WI38 (cell line): ENCODE measurements around the gene CACNA2D3.
A peak's percentile ranks its signal among the peaks of the same experiment; 100 is the strongest.

ENCODE experiments used
- H3K4me3 ChIP-seq: 2 replicates; pipeline ENCODE4 v1.5.1; 2011; ENCODE audit warnings: low read depth, mild to moderate bottlenecking, control low read depth, low read length
- TF ChIP-seq, protein P1 (sequence below): IDR thresholded peaks from 2 replicates; pipeline ENCODE4 v1.5.1; 2012; ENCODE audit warnings: low read depth, mild to moderate bottlenecking, control low read depth, low read length

Gene CACNA2D3

DNA sequence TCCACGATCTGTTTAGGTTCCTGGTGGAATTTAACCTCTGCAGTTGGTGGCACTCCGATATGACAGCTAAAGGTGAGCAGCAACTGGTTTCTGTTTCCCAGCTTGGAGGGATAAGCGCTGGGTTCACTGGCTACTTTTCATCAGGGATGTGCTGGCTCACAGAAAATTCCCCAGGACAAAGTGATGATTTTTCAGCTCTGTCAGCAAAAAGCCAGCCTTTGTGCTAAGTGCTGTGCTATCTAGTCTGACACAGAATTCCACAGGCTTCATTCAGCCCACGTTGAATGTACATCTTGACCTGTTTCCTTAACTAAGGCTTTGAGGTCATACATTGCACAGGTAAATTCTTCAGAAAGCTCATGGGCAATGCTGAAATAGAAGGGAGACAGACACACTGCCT lies 887.0 kb downstream of the CACNA2D3 start:
- H3K4me3 ChIP-seq = no peak overlapping the region
- TF ChIP-seq, protein P1, sequence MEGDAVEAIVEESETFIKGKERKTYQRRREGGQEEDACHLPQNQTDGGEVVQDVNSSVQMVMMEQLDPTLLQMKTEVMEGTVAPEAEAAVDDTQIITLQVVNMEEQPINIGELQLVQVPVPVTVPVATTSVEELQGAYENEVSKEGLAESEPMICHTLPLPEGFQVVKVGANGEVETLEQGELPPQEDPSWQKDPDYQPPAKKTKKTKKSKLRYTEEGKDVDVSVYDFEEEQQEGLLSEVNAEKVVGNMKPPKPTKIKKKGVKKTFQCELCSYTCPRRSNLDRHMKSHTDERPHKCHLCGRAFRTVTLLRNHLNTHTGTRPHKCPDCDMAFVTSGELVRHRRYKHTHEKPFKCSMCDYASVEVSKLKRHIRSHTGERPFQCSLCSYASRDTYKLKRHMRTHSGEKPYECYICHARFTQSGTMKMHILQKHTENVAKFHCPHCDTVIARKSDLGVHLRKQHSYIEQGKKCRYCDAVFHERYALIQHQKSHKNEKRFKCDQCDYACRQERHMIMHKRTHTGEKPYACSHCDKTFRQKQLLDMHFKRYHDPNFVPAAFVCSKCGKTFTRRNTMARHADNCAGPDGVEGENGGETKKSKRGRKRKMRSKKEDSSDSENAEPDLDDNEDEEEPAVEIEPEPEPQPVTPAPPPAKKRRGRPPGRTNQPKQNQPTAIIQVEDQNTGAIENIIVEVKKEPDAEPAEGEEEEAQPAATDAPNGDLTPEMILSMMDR = no peak

DNA sequence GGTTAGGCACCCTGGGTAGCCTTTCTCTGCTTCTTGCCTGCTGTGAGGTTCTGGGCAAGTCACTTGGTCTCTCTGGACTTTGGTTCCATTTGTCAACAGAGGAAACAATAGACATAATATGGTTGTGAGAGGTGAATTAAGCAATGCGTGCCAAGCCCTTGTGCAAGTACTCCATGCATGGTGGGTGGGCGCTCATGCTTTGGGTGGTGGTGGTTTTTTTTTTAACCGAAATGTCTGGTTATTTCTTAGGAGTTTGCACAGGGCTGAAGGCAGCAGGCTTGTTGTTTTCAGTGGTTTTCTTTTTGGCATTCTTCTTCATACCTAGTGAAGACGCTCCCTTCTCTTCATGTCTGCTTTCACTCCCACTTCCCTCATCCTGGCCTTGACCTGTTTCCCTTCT lies 889.7 kb downstream of the CACNA2D3 start:
- H3K4me3 ChIP-seq = no peak overlapping the region
- TF ChIP-seq, protein P1 = no peak

DNA sequence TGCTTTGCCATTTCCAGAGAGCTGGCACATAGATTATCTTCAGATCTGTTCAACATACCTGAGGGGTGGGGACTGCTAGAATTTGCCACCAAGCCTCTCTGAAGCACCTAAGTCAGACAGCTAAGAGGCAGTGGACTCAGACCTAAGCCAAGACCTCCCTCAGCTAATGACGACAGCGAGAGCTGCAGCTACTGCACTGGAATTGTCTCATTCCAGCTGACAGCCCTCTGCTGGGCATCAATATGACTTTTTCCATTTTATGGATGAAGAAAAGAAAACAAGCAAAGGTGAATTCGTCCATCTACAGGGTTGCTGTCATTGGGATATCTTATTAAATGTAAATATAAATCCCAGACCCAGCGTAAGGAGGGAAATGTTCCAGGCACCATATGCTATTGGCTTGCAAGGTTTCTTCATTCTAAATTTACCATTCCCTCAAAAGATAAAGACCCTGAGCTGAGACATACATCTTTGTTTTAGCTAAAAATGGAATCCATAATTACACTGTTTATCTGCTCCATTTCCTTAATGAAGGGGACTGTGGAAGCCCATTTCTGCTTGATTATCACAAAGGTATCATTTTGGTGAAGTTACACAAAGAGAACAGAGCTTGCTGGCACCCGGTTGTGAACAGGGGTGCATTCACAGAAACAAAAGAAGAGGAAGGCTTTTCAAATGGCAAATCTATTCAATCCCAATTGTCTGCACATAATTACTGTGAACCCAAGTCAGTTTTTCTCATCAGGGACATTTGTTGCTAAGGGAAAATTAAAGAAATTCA lies 891.0 kb downstream of the CACNA2D3 start:
- TF ChIP-seq, protein P1 = peak; percentile 26; the same call in 1 of the 2 replicates

DNA sequence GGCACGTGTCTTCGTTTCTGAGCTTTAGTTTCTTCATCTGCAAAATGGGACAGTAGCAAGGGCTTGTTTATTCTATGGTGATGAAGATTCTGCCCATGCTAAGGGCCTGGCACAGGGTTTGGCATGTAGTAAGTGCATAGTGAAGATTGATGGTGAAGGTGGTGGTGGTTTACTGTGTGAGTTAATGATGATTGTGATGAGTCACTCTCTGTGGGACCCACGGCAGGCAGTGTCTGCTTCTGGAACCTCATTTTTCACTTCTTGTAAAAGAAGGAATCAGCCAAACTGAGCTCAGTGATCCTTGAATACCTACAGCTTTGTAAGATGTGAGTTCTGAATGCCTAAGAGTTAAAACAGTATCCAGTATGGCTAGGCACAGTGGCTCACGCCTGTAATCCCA lies 891.7 kb downstream of the CACNA2D3 start:
- TF ChIP-seq, protein P1 = no peak

More for the DNA sequence above, 891.0 kb downstream of the CACNA2D3 start:
- no peak overlapping the region for H3K4me3 ChIP-seq

DNA sequence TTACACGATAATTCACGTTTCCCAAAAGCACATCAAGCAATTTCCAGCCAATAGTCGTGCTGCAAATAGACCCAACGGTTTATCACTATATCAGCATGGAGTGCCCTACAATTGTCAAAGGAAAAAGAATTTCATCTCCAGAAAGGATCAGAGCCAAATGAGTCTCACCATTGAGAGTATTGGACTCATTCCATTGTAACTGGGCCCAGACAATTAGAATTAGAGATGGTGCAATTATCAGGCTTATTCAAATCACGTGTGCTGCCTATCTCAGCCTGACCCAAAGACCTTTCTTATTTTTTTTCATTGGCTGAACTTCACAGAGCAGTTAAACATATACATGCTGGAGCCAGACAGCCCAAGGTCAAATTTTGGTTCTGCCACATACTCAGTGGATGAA lies 892.6 kb downstream of the CACNA2D3 start:
- TF ChIP-seq, protein P1 = no peak
- no peak overlapping the region for H3K4me3 ChIP-seq

More for the DNA sequence above, 891.7 kb downstream of the CACNA2D3 start:
- H3K4me3 ChIP-seq = no peak overlapping the region

DNA sequence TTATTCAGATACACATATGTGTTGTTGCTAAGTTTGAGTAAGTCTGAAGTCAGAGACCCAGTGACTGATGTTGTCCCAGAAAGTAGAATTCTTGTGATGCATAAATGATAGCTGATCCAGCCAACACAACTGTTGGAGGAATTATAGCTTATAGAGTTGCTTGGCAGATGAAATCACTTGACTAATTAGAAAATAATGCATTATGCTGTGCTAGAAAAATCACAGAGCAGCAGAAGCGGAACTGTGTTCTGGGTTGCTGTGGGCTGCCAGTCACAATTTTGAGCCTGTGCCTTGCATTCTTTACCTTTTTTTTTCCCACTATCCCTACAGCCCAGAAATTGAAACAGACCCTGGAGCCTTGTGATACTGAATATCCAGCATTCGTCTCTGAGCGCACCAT lies 895.5 kb downstream of the CACNA2D3 start:
- TF ChIP-seq, protein P1 = no peak
- H3K4me3 ChIP-seq = no peak overlapping the region

DNA sequence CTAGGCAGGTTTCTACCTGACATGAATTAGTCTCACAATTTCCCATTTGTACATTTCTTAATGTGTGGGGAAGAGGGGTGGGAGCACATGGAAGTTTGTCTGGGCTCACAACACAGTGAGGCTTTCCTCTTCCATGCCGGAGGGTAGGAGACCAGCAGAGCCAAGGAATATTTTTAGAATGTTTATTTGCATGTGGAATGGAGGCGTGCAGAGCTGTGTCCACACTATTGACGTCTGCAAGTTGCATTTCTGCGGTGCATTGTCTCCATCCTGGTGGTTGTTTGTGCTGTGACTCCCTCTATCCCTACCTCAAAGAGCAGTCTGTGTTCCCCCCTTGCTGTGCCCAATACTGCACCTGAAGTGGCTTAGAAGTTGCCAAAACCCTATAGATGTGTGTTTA lies 908.6 kb downstream of the CACNA2D3 start:
- H3K4me3 ChIP-seq = no peak overlapping the region
- TF ChIP-seq, protein P1 = no peak
